Coronary artery (tissue), 2 donors: ENCODE data around the gene PIK3AP1.

Experiments used
- DNase-seq: peaks from one replicate; pipeline ENCODE4 v3.0.0-alpha.2; 2017; ENCODE audit warnings: low spot score
- H3K27ac ChIP-seq, 2 donors: fragments of 200-600 bp; sonication (generic); one replicate each; pipeline ENCODE4 v1.5.1; 2016 to 2019
- H3K4me3 ChIP-seq: fragments of 200-600 bp; sonication (generic); 2 replicates; pipeline ENCODE4 v1.5.1; 2016; ENCODE audit warnings: mild to moderate bottlenecking, moderate library complexity
- CTCF ChIP-seq: fragments of 200-600 bp; sonication (generic); IDR thresholded peaks from one replicate; pipeline ENCODE4 v1.5.1; 2019; ENCODE audit warnings: antibody characterized with exemption

PIK3AP1 gene

GRCh38 chr10:96619796-96620773 is 100.2 kb downstream of the PIK3AP1 start:
- DNase-seq = no peak
- no peak overlapping the region for H3K4me3 ChIP-seq
- TF ChIP-seq CTCF = no peak
- H3K27ac ChIP-seq = no peak overlapping the region

GRCh38 chr10:96619120-96619519 is 101.2 kb downstream of the PIK3AP1 start:
- no peak for TF ChIP-seq CTCF
- no peak for DNase-seq
- Histone ChIP-seq H3K27ac (no peak overlapping the region), H3K4me3 (no peak overlapping the region)

GRCh38 chr10:96618653-96619052 is 101.7 kb downstream of the PIK3AP1 start:
- TF ChIP-seq CTCF = no peak
- DNase-seq = no peak
- Histone ChIP-seq H3K4me3 (no peak overlapping the region), H3K27ac (no peak overlapping the region)

GRCh38 chr10:96616961-96617360 is 103.4 kb downstream of the PIK3AP1 start:
- Histone ChIP-seq H3K4me3 (no peak overlapping the region), H3K27ac (no peak overlapping the region)
- no peak for TF ChIP-seq CTCF
- DNase-seq = no peak

- H3K4me3 ChIP-seq = no peak overlapping the region
- no peak for TF ChIP-seq CTCF
- DNase-seq = no peak
- H3K27ac ChIP-seq = no peak overlapping the region
These were observed 105.8 kb downstream of the PIK3AP1 start for GRCh38 chr10:96614515-96614914.

- no peak overlapping the region for H3K4me3 ChIP-seq
- no peak overlapping the region for H3K27ac ChIP-seq
- TF ChIP-seq CTCF = no peak
- no peak for DNase-seq
These were observed 106.7 kb downstream of the PIK3AP1 start for GRCh38 chr10:96613576-96613975.
